22Rv1 (cell line): ENCODE measurements around the gene CDK14.

Experiments
- ZFX ChIP-seq: fragments of 450-650 bp; IDR thresholded peaks from 2 replicates; pipeline ENCODE4 v1.6.1; 2017; ENCODE audit warnings: antibody characterized with exemption, borderline replicate concordance
- TF ChIP-seq, protein P1 (sequence below): fragments of 450-650 bp; IDR thresholded peaks from 2 replicates; pipeline ENCODE4 v1.5.1; 2017; ENCODE audit warnings: mild to moderate bottlenecking

DNA sequence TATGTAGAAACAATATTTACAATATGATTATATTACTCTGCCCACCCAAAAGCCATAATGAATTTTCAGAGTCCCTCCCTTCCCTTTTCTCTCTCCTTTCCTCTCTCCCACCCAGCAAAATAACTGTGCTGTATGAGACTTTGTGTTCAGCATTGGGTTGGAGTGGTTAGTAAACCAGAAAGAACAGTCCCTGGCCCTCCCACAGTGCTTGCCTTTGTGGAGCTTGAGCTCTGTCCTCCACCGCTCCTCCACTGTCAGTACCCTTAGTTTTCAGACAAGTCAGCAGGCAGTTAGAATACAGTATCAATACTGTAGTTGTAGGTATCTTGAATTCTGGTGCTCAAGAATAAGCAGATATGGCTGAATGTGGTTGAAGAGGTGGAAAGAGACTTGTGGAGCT, 92.7 kb downstream of the CDK14 start:
- TF ChIP-seq, protein P1, sequence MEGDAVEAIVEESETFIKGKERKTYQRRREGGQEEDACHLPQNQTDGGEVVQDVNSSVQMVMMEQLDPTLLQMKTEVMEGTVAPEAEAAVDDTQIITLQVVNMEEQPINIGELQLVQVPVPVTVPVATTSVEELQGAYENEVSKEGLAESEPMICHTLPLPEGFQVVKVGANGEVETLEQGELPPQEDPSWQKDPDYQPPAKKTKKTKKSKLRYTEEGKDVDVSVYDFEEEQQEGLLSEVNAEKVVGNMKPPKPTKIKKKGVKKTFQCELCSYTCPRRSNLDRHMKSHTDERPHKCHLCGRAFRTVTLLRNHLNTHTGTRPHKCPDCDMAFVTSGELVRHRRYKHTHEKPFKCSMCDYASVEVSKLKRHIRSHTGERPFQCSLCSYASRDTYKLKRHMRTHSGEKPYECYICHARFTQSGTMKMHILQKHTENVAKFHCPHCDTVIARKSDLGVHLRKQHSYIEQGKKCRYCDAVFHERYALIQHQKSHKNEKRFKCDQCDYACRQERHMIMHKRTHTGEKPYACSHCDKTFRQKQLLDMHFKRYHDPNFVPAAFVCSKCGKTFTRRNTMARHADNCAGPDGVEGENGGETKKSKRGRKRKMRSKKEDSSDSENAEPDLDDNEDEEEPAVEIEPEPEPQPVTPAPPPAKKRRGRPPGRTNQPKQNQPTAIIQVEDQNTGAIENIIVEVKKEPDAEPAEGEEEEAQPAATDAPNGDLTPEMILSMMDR: no peak
- TF ChIP-seq ZFX: no peak
